Measurements from ENCODE around the gene MOBP.
"Not testable (repeated sequence)": the region's sequence is repeated elsewhere in the genome, so short reads cannot be mapped to it uniquely, and the experiment has no call there.

MOBP gene

GRCh38 chr3:39467394-39468107 is at the start of gene MOBP:
Gene MOBP, plus strand, starts transcription at chr3:39467680. Its CDS starts 34,390 bp downstream, at chr3:39502070.
- Histone ChIP-seq H3K36me3 (ENCODE audit: insufficient read depth, low read length) (no peaks in the 10 kb centered on the region), H3K4me3 (ENCODE audit: low read depth, low read length) (no peak within 1 kb of the TSS), H2AFZ (ENCODE audit: low read length, unreplicated experiment) (no peak within 1 kb of the TSS), H3K27me3 (ENCODE audit: insufficient read depth, low read length) (peaks cover 34% of the 10 kb centered on the region), H3K79me2 (ENCODE audit: control insufficient read depth, insufficient read depth, low read length, unreplicated experiment) (no peaks in the 10 kb centered on the region), H3K27ac (ENCODE audit: low read depth, low read length) (no peak within 1 kb of the TSS), H3K4me1 (ENCODE audit: control insufficient read depth, insufficient read depth, low read length, unreplicated experiment) (no peaks in the 10 kb centered on the region)

GRCh38 chr3:39418556-39419225 is 48.8 kb upstream of the MOBP start:
- H3K4me3 ChIP-seq (ENCODE audit: low read depth, low read length); H3K27ac ChIP-seq (ENCODE audit: low read depth, low read length); H3K36me3 ChIP-seq (ENCODE audit: insufficient read depth, low read length); H3K79me2 ChIP-seq (ENCODE audit: control insufficient read depth, insufficient read depth, low read length, unreplicated experiment); H3K27me3 ChIP-seq (ENCODE audit: insufficient read depth, low read length); H3K4me1 ChIP-seq (ENCODE audit: control insufficient read depth, insufficient read depth, low read length, unreplicated experiment); H2AFZ ChIP-seq (ENCODE audit: low read length, unreplicated experiment): not testable (repeated sequence)

GRCh38 chr3:39419742-39420315 is 47.7 kb upstream of the MOBP start:
- no peak overlapping the region for H3K27ac ChIP-seq (ENCODE audit: low read depth, low read length)
- no peaks in the 10 kb centered on the region for H3K4me1 ChIP-seq (ENCODE audit: control insufficient read depth, insufficient read depth, low read length, unreplicated experiment)
- no peaks in the 10 kb centered on the region for H3K36me3 ChIP-seq (ENCODE audit: insufficient read depth, low read length)
- H3K79me2 ChIP-seq (ENCODE audit: control insufficient read depth, insufficient read depth, low read length, unreplicated experiment): no peaks in the 10 kb centered on the region
- H3K27me3 ChIP-seq (ENCODE audit: insufficient read depth, low read length): no peaks in the 10 kb centered on the region
- H3K4me3 ChIP-seq (ENCODE audit: low read depth, low read length): no peak overlapping the region
- no peak overlapping the region for H2AFZ ChIP-seq (ENCODE audit: low read length, unreplicated experiment)

- H3K4me1 ChIP-seq (ENCODE audit: control insufficient read depth, insufficient read depth, low read length, unreplicated experiment): no peaks in the 10 kb centered on the region
- H3K27me3 ChIP-seq (ENCODE audit: insufficient read depth, low read length): no peaks in the 10 kb centered on the region
- no peak overlapping the region for H3K27ac ChIP-seq (ENCODE audit: low read depth, low read length)
- H3K4me3 ChIP-seq (ENCODE audit: low read depth, low read length): no peak overlapping the region
- H2AFZ ChIP-seq (ENCODE audit: low read length, unreplicated experiment): no peak overlapping the region
- H3K36me3 ChIP-seq (ENCODE audit: insufficient read depth, low read length): no peaks in the 10 kb centered on the region
- no peaks in the 10 kb centered on the region for H3K79me2 ChIP-seq (ENCODE audit: control insufficient read depth, insufficient read depth, low read length, unreplicated experiment)
Observed at GRCh38 chr3:39420543-39420942, 46.9 kb upstream of the MOBP start.

GRCh38 chr3:39423436-39423970 is 44.0 kb upstream of the MOBP start:
- Histone ChIP-seq H3K36me3 (ENCODE audit: insufficient read depth, low read length) (no peaks in the 10 kb centered on the region), H3K27me3 (ENCODE audit: insufficient read depth, low read length) (no peaks in the 10 kb centered on the region), H2AFZ (ENCODE audit: low read length, unreplicated experiment) (no peak overlapping the region), H3K27ac (ENCODE audit: low read depth, low read length) (no peak overlapping the region), H3K79me2 (ENCODE audit: control insufficient read depth, insufficient read depth, low read length, unreplicated experiment) (no peaks in the 10 kb centered on the region), H3K4me3 (ENCODE audit: low read depth, low read length) (no peak overlapping the region), H3K4me1 (ENCODE audit: control insufficient read depth, insufficient read depth, low read length, unreplicated experiment) (no peaks in the 10 kb centered on the region)

GRCh38 chr3:39426312-39426711 is 41.2 kb upstream of the MOBP start:
- Histone ChIP-seq H3K36me3 (ENCODE audit: insufficient read depth, low read length) (no peaks in the 10 kb centered on the region), H3K27ac (ENCODE audit: low read depth, low read length) (no peak overlapping the region), H2AFZ (ENCODE audit: low read length, unreplicated experiment) (no peak overlapping the region), H3K79me2 (ENCODE audit: control insufficient read depth, insufficient read depth, low read length, unreplicated experiment) (no peaks in the 10 kb centered on the region), H3K4me3 (ENCODE audit: low read depth, low read length) (no peak overlapping the region), H3K4me1 (ENCODE audit: control insufficient read depth, insufficient read depth, low read length, unreplicated experiment) (no peaks in the 10 kb centered on the region), H3K27me3 (ENCODE audit: insufficient read depth, low read length) (no peaks in the 10 kb centered on the region)

- H3K79me2 ChIP-seq (ENCODE audit: control insufficient read depth, insufficient read depth, low read length, unreplicated experiment): no peaks in the 10 kb centered on the region
- no peaks in the 10 kb centered on the region for H3K36me3 ChIP-seq (ENCODE audit: insufficient read depth, low read length)
- H3K27ac ChIP-seq (ENCODE audit: low read depth, low read length): no peak overlapping the region
- H3K27me3 ChIP-seq (ENCODE audit: insufficient read depth, low read length): no peaks in the 10 kb centered on the region
- H3K4me3 ChIP-seq (ENCODE audit: low read depth, low read length): no peak overlapping the region
- H2AFZ ChIP-seq (ENCODE audit: low read length, unreplicated experiment): no peak overlapping the region
- no peaks in the 10 kb centered on the region for H3K4me1 ChIP-seq (ENCODE audit: control insufficient read depth, insufficient read depth, low read length, unreplicated experiment)
Observed at GRCh38 chr3:39427506-39427905, 40.0 kb upstream of the MOBP start.

GRCh38 chr3:39428745-39429201 is 38.7 kb upstream of the MOBP start:
- Histone ChIP-seq H3K36me3 (ENCODE audit: insufficient read depth, low read length) (no peaks in the 10 kb centered on the region), H3K79me2 (ENCODE audit: control insufficient read depth, insufficient read depth, low read length, unreplicated experiment) (no peaks in the 10 kb centered on the region), H3K4me3 (ENCODE audit: low read depth, low read length) (no peak overlapping the region), H3K4me1 (ENCODE audit: control insufficient read depth, insufficient read depth, low read length, unreplicated experiment) (peaks cover 7% of the 10 kb centered on the region), H2AFZ (ENCODE audit: low read length, unreplicated experiment) (no peak overlapping the region), H3K27me3 (ENCODE audit: insufficient read depth, low read length) (no peaks in the 10 kb centered on the region), H3K27ac (ENCODE audit: low read depth, low read length) (no peak overlapping the region)

- H2AFZ ChIP-seq (ENCODE audit: low read length, unreplicated experiment): no peak overlapping the region
- H3K79me2 ChIP-seq (ENCODE audit: control insufficient read depth, insufficient read depth, low read length, unreplicated experiment): no peaks in the 10 kb centered on the region
- H3K4me1 ChIP-seq (ENCODE audit: control insufficient read depth, insufficient read depth, low read length, unreplicated experiment): peaks cover 14% of the 10 kb centered on the region
- no peak overlapping the region for H3K27ac ChIP-seq (ENCODE audit: low read depth, low read length)
- H3K27me3 ChIP-seq (ENCODE audit: insufficient read depth, low read length): no peaks in the 10 kb centered on the region
- no peaks in the 10 kb centered on the region for H3K36me3 ChIP-seq (ENCODE audit: insufficient read depth, low read length)
- H3K4me3 ChIP-seq (ENCODE audit: low read depth, low read length): no peak overlapping the region
Observed at GRCh38 chr3:39429466-39429865, 38.0 kb upstream of the MOBP start.

- H3K79me2 ChIP-seq (ENCODE audit: control insufficient read depth, insufficient read depth, low read length, unreplicated experiment): no peaks in the 10 kb centered on the region
- H2AFZ ChIP-seq (ENCODE audit: low read length, unreplicated experiment): no peak overlapping the region
- no peak overlapping the region for H3K4me3 ChIP-seq (ENCODE audit: low read depth, low read length)
- H3K27me3 ChIP-seq (ENCODE audit: insufficient read depth, low read length): no peaks in the 10 kb centered on the region
- H3K27ac ChIP-seq (ENCODE audit: low read depth, low read length): no peak overlapping the region
- H3K36me3 ChIP-seq (ENCODE audit: insufficient read depth, low read length): no peaks in the 10 kb centered on the region
- H3K4me1 ChIP-seq (ENCODE audit: control insufficient read depth, insufficient read depth, low read length, unreplicated experiment): peaks cover 23% of the 10 kb centered on the region
Observed at GRCh38 chr3:39432342-39432741, 35.1 kb upstream of the MOBP start.
